GM19397 (cell line): ENCODE data around the gene ACKR1.

Experiments used
- ATAC-seq: cut with Tn5 transposase; IDR thresholded peaks from one replicate; pipeline ENCODE4 v1.9.1; 2021; ENCODE audit warnings: mild to moderate bottlenecking, moderate library complexity; ENCODE audit not compliant: unreplicated experiment

The ACKR1 gene, protein sequence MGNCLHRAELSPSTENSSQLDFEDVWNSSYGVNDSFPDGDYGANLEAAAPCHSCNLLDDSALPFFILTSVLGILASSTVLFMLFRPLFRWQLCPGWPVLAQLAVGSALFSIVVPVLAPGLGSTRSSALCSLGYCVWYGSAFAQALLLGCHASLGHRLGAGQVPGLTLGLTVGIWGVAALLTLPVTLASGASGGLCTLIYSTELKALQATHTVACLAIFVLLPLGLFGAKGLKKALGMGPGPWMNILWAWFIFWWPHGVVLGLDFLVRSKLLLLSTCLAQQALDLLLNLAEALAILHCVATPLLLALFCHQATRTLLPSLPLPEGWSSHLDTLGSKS

GRCh38 chr1:159204161-159205141, at the start of gene ACKR1:
Gene ACKR1, plus strand, starts transcription at chr1:159204875. Its CDS starts 85 bp downstream, at chr1:159204960.
- ATAC-seq: no peak

DNA sequence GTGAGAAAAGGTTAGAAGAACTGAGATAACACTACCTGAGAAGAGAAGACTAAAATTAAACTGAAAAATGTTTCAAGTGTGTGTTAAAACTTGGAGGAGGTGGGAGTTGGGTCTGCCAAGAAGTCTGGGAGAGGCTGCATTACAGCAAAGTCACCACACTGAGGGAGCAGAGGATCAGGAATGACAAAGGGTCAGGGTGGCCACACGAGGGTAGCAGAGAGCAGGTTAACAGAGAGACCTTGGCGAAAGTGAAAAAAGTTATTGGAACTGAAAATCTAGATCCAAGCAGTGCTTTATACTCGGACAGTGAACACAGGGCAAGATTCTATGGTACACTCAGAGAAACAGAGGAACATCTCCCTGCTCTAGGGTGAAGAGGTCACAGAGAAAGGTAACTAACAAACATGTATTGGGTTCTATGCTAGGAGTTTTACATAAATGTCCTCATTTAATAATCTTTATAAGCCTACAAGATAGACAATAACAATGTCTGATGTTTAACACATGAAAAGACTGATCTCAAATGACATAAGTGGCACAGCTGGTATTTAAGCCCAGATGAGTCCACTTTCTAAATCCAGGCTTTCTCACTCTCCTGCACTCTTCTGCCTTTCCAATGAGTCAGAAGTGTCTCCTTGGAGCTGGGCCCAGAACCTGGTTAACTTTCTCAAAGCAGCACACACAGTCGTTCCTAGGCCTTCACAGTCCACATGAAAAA, 43.5 kb upstream of the ACKR1 start:
- peak; percentile 96 for ATAC-seq

GRCh38 chr1:159161719-159162026, 43.0 kb upstream of the ACKR1 start:
- no peak for ATAC-seq

DNA sequence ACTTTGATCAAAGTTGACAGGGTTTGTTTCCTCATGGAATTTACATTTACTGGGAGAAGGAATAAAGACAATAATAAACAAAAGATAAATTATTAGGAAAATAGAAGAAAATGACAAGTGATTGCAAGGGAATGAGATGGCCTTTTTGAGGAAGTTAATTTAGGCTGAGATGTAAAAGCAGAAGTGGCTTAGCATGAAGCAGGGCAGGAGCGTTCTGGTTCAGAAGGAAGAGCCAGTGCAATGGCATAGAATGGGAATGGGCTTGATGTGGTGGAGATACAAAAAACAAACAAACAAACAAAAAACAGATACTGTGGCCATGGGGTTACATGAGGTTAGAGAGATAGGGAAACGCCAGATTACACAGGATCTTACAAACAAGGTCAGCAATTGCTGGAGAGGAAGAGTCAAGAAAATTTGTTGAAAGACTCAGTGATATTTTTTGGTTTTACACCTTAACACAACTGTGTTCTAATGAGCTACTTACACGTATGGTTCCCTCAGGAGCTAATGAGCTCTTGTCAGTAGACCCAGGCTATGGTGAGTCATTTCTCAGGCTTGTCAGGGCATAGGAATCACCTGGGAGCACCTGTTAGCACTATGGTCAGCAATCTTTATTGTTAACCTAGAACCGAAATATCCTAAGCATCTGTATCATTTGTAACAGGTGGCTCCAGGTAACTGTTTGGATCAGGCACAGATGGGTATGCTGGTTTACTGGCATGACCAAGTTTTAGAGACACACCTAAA, 42.0 kb upstream of the ACKR1 start:
- ATAC-seq: no peak

- no peak for ATAC-seq
These were observed 41.0 kb upstream of the ACKR1 start for GRCh38 chr1:159163614-159164228.

GRCh38 chr1:159168043-159168442, 36.6 kb upstream of the ACKR1 start:
- ATAC-seq: no peak

GRCh38 chr1:159170639-159171038, 34.0 kb upstream of the ACKR1 start:
- no peak for ATAC-seq

DNA sequence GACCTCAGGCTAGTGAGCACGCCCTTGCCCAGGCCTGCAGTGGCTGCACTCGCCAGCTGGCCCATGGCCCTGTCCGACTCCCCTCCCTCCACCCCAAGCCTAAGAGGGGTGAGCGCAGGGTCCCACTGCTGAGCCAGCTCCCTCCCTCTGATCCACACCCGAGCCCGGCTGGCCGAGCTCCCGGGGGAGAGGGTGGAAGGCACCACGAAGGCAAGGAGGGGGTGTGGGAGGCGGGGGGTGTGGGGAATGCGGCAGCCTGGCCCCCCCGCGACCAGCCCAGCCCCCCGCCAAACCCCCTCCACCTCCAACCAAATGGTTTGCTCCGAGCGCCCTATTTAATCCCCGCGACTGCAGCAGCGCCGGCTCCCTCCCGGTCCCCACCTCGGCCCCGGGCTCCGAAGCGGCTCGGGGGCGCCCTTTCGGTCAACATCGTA, 33.4 kb upstream of the ACKR1 start, which contains the start of gene CADM3:
Gene CADM3 (plus strand): TSS at position 362 of the 434 bp plus-strand sequence. CDS start 151 bp downstream, outside the sequence.
- no peak for ATAC-seq

- no peak for ATAC-seq
These were observed 32.8 kb upstream of the ACKR1 start for GRCh38 chr1:159171688-159172501.

DNA sequence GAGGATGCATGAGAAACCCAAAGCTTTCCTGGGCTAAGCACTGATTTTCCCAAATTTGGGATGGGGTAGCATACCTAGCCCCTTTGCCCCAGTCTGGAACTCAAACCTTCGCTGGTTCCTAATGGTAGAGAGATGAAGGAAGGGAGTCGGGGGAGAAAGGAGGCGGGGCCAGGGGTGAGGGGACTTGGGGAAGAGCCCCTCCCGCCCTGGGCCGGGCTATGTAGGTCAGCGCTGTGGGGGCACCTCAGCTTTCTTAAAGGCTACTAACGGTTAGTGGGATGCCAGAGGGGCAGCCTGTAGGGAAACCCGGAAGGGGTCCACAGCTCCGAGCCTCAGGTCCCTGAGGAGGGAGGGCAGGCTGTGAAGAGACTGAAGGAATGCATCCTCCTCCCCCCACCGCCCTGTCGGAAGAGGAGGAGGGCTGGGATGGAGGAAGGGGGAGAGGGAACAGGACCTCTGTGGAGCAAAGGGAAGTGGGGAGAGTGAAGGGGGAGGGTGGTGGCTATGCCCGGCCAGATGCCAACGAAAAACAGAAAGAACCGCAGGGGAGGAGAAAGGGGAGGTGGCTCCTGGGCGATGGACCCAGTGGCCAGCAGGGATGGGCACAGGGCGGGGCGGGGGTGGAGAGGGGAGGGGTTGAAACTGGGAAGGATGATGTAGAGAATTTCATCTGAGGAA, 31.9 kb upstream of the ACKR1 start:
- ATAC-seq: no peak

DNA sequence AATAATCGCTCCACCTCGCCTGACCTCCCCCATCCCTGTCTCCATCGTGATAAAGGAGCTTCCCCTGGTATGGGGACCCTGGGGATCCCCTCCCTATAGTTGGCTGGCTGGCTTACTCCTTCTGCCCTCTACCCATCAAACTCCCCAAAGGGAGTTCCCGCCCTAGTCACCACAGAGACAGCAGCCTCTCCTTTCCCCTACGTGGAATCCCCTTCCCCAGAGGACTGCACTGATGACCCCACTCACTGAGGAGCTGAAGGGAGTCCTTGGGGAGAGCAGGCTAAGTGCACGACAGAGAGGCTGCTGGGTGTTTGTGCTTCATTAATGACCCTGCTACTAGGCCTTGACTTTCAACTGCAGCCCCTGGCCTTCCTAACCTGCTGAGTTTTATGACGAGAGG, 31.4 kb upstream of the ACKR1 start:
- no peak for ATAC-seq

GRCh38 chr1:159175571-159175970, 29.1 kb upstream of the ACKR1 start:
- ATAC-seq: no peak

DNA sequence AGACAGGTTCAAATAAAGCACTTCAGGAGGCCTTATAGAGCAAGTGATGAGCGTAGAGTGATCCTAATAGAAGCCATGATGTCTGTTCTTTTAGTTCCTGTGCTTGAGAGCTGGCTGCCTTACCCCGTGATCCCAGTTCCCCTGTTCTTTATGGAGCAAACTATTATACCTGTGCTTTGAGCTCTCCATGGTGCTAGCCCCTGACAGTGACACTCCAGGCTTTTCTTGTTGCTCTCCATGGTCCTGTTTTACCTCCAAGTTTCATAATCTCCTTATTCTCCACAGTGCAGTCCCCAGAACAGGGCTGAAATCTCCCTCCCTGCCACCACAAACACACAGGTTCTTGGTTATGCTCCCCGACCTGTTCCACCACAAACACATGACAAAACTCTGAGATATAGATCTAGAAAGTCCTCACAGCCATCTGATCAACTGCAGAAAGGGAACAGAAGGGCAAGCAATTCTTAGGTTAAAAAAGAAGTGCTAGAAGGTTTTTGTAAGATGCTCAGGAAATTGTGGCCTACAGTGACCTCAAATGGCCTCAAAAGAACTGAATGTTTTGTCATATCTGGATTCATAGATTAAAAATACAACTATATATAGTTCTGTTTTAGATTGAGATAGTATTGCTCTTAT, 27.3 kb upstream of the ACKR1 start:
- no peak for ATAC-seq

DNA sequence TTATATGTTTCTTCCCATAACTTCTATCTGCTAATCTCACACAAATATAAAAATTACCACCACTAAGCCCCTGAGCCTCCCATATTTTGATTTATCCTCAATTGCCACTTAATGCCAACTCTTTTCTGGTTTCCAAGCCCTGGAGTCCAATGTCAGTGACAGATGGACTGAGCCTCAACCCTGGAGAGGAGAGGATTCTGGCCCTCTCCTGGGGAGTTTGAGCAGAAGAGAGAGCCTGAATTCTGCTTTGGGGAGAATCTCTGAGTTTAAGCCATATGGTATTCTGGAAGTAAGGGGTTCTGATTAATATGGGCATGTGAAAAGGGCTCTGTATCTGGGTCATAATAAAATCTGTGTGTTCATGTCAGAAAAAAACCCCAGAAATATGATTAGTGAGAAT, 24.8 kb upstream of the ACKR1 start:
- ATAC-seq: no peak

DNA sequence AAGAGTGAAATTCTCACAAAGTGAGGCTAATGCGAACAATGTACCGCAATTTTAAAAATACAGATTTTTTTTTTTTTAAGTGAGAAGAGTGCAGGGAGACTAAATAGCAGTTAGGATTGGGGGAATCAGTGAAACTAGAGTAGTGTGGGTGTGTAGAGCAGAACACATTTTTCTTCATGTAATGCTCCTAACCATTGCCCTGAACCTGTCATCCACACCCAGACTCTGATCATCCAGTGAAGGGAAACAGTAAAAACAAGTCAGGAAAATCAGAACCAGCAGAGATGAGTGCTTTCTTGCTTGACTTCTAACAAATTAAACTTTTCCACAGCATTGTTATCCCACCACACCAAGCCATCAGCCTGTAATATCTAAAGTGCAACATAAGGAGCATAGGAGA, 24.2 kb upstream of the ACKR1 start:
- no peak for ATAC-seq

GRCh38 chr1:159181328-159182024, 23.2 kb upstream of the ACKR1 start:
- ATAC-seq: no peak

DNA sequence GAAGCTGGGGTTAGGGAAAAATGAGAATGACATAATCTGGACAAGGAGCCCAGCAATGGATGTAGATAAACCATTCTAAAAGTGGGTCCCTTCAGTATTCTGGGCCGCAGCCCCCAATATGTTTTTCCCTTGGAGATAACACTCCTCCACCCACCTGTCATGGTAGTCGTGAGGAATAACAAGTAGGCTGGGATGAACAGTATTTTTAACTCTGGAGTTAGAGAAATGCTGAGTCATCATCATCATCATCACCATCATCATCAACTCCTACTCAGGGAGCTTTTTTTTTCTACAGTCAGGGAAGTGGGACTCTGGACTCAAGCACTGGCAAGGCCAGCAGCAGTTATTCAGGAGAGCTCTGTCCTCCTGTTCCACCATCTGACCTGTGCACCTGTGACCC, 20.5 kb upstream of the ACKR1 start:
- ATAC-seq: no peak

GRCh38 chr1:159185121-159185520, 19.6 kb upstream of the ACKR1 start:
- no peak for ATAC-seq
